HG03097 (cell line): ENCODE measurements around the gene BTBD2.
"Not testable (repeated sequence)": the region's sequence is repeated elsewhere in the genome, so short reads cannot be mapped to it uniquely, and the experiment has no call there.

ENCODE experiments used
- ATAC-seq: cut with Tn5 transposase; IDR thresholded peaks from one replicate; pipeline ENCODE4 v1.9.1; 2021; ENCODE audit not compliant: unreplicated experiment, low FRiP score

The BTBD2 gene

GRCh38 chr19:2016041-2016807 is 710 bp upstream of the BTBD2 start:
- ATAC-seq: no peak

- no peak for ATAC-seq
Observed at GRCh38 chr19:2014731-2015607, 545 bp downstream of the BTBD2 start.

GRCh38 chr19:2014131-2014571 is 1.4 kb downstream of the BTBD2 start:
- ATAC-seq: no peak

- no peak for ATAC-seq
Observed at GRCh38 chr19:2013683-2013961, 1.9 kb downstream of the BTBD2 start.

GRCh38 chr19:2012941-2013682 is 2.4 kb downstream of the BTBD2 start:
- no peak for ATAC-seq

- no peak for ATAC-seq
Observed at GRCh38 chr19:2011169-2011568, 4.3 kb downstream of the BTBD2 start.

- no peak for ATAC-seq
Observed at GRCh38 chr19:2010135-2010668, 5.3 kb downstream of the BTBD2 start.

- no peak for ATAC-seq
Observed at GRCh38 chr19:2003874-2004273, 11.6 kb downstream of the BTBD2 start.

- ATAC-seq: no peak
Observed at GRCh38 chr19:1999856-2000515, 15.5 kb downstream of the BTBD2 start.

- no peak for ATAC-seq
Observed at GRCh38 chr19:1998712-1999708, 16.5 kb downstream of the BTBD2 start.

- no peak for ATAC-seq
Observed at GRCh38 chr19:1997353-1998233, 17.9 kb downstream of the BTBD2 start.

GRCh38 chr19:1992759-1993260 is 22.7 kb downstream of the BTBD2 start:
- no peak for ATAC-seq

- no peak for ATAC-seq
Observed at GRCh38 chr19:1991018-1991913, 24.2 kb downstream of the BTBD2 start.

- ATAC-seq: no peak
Observed at GRCh38 chr19:1990230-1991017, 25.1 kb downstream of the BTBD2 start.

- no peak for ATAC-seq
Observed at GRCh38 chr19:1989513-1990229, 25.8 kb downstream of the BTBD2 start.

GRCh38 chr19:1988464-1988863 is 27.1 kb downstream of the BTBD2 start:
- ATAC-seq: not testable (repeated sequence)
